Caco-2 (cell line): ENCODE data around the gene SRGAP2B. TPM values are rescaled to one million over a fixed set of nuclear protein-coding genes. Genes with fewer than 3 reads are reported as not detected.
"Not testable (repeated sequence)": the region's sequence is repeated elsewhere in the genome, so short reads cannot be mapped to it uniquely, and the experiment has no call there.

Experiments used
- BruUV-seq: library from RNA; stranded (reverse); fragments of 400-500 nt; replicated peaks from 2 replicates; lab custom pipeline; 2021; lab: Mats Ljungman, UMichigan
- CTCF ChIA-PET: fragments of 300-600 bp; sonication (Branson Sonifier 250); formaldehyde crosslinking; loops from one replicate; lab custom pipeline; 2022; ENCODE audit warnings: antibody characterized with exemption; lab: Charles Lee
- POLR2A ChIA-PET: fragments of 300-600 bp; sonication (Branson Sonifier 250); formaldehyde crosslinking; loops from one replicate; lab custom pipeline; 2022; ENCODE audit warnings: antibody characterized with exemption; lab: Charles Lee
- DNase-seq, 2 experiments: peaks; one replicate each; pipeline versions ENCODE4 v3.0.0 to v3.0.0-alpha.2; 2020 to 2022
- H3K27me3 ChIP-seq: replicated peaks from 2 replicates; pipeline ENCODE4 v1.6.0; 2011; ENCODE audit warnings: low read length; ENCODE audit not compliant: control insufficient read depth, insufficient read depth
- H3K36me3 ChIP-seq: 2 replicates; pipeline ENCODE4 v1.5.1; 2011; ENCODE audit warnings: low read length; ENCODE audit not compliant: control insufficient read depth, insufficient read depth
- H3K4me1 ChIP-seq: fragments of 250-450 bp; sonication (Bioruptor Pico); 2 replicates; pipeline ENCODE4 v1.5.1; 2020; ENCODE audit warnings: mild to moderate bottlenecking
- H3K4me3 ChIP-seq: 2 replicates; pipeline ENCODE4 v1.5.1; 2011; ENCODE audit warnings: low read depth, mild to moderate bottlenecking, control low read depth, low read length
- H3K9me3 ChIP-seq: fragments of 250-450 bp; sonication (Bioruptor Pico); 2 replicates; pipeline ENCODE4 v1.5.1; 2020; ENCODE audit warnings: mild to moderate bottlenecking, moderate library complexity
- H3K27ac Mint-ChIP-seq: one replicate; pipeline ENCODE4 v1.8.0; 2022; ENCODE audit warnings: mixed read lengths; ENCODE audit not compliant: unreplicated experiment
- H3K27me3 Mint-ChIP-seq: one replicate; pipeline ENCODE4 v1.8.0; 2022; ENCODE audit warnings: mixed read lengths; ENCODE audit not compliant: insufficient read depth, unreplicated experiment
- H3K36me3 Mint-ChIP-seq: one replicate; pipeline ENCODE4 v1.8.0; 2022; ENCODE audit warnings: mild to moderate bottlenecking, mixed read lengths; ENCODE audit not compliant: insufficient read depth, unreplicated experiment
- H3K4me1 Mint-ChIP-seq: one replicate; pipeline ENCODE4 v1.8.0; 2022; ENCODE audit warnings: low read depth, mixed read lengths; ENCODE audit not compliant: unreplicated experiment
- H3K4me3 Mint-ChIP-seq: one replicate; pipeline ENCODE4 v1.8.0; 2022; ENCODE audit warnings: mild to moderate bottlenecking, moderate library complexity, mixed read lengths; ENCODE audit not compliant: unreplicated experiment
- H3K9me3 Mint-ChIP-seq: one replicate; pipeline ENCODE4 v1.8.0; 2022; ENCODE audit warnings: mixed read lengths; ENCODE audit not compliant: unreplicated experiment
- intact Hi-C: fragments of 100-400 bp; cut with micrococcal nuclease; formaldehyde crosslinking; loops from one replicate; pipeline ENCODE4 v1.10.0; 2022; ENCODE audit not compliant: unreplicated experiment
- total RNA-seq: library from RNA; stranded (reverse); gene quantifications from 2 replicates; pipeline ENCODE4 v1.2.3, GENCODE V29; 2022

Gene SRGAP2B
- total RNA-seq, 1 experiment from 2014 or later, result 6.5 TPM

GRCh38 chr1:145082483-145083255, 12.5 kb downstream of the SRGAP2B start:
- H3K4me1 Mint-ChIP-seq, BruUV-seq, CTCF ChIA-PET: not testable (repeated sequence)

GRCh38 chr1:145080193-145080592, 14.9 kb downstream of the SRGAP2B start:
- H3K4me3 ChIP-seq, POLR2A ChIA-PET, H3K4me3 Mint-ChIP-seq, DNase-seq, H3K36me3 ChIP-seq, H3K9me3 ChIP-seq, intact Hi-C loops, H3K4me1 ChIP-seq, H3K36me3 Mint-ChIP-seq, BruUV-seq, H3K27ac Mint-ChIP-seq, H3K27me3 Mint-ChIP-seq, H3K9me3 Mint-ChIP-seq, H3K27me3 ChIP-seq, CTCF ChIA-PET, H3K4me1 Mint-ChIP-seq: not testable (repeated sequence)

More at GRCh38 chr1:145082483-145083255, 12.5 kb downstream of the SRGAP2B start:
- H3K27ac Mint-ChIP-seq, intact Hi-C loops, H3K27me3 Mint-ChIP-seq, H3K9me3 ChIP-seq, H3K9me3 Mint-ChIP-seq, H3K36me3 ChIP-seq, H3K4me3 Mint-ChIP-seq, H3K27me3 ChIP-seq, H3K4me1 ChIP-seq, H3K36me3 Mint-ChIP-seq, H3K4me3 ChIP-seq, POLR2A ChIA-PET, DNase-seq: not testable (repeated sequence)

- H3K4me3 ChIP-seq, H3K9me3 Mint-ChIP-seq, POLR2A ChIA-PET, CTCF ChIA-PET, DNase-seq, H3K36me3 Mint-ChIP-seq, H3K36me3 ChIP-seq, H3K4me1 ChIP-seq, H3K4me3 Mint-ChIP-seq, BruUV-seq, intact Hi-C loops, H3K27me3 Mint-ChIP-seq, H3K9me3 ChIP-seq, H3K27me3 ChIP-seq, H3K4me1 Mint-ChIP-seq, H3K27ac Mint-ChIP-seq: not testable (repeated sequence)
These were observed 15.4 kb downstream of the SRGAP2B start for GRCh38 chr1:145079737-145080136.

- DNase-seq, H3K4me3 ChIP-seq, H3K27ac Mint-ChIP-seq, POLR2A ChIA-PET, H3K36me3 ChIP-seq, H3K9me3 Mint-ChIP-seq, CTCF ChIA-PET, intact Hi-C loops, H3K4me3 Mint-ChIP-seq, H3K36me3 Mint-ChIP-seq, BruUV-seq, H3K27me3 Mint-ChIP-seq, H3K9me3 ChIP-seq, H3K4me1 ChIP-seq, H3K4me1 Mint-ChIP-seq, H3K27me3 ChIP-seq: not testable (repeated sequence)
These were observed 16.2 kb downstream of the SRGAP2B start for GRCh38 chr1:145078787-145079370.

- H3K9me3 Mint-ChIP-seq, CTCF ChIA-PET, POLR2A ChIA-PET, DNase-seq, BruUV-seq, H3K27ac Mint-ChIP-seq, H3K4me1 Mint-ChIP-seq, H3K9me3 ChIP-seq, H3K27me3 ChIP-seq, H3K27me3 Mint-ChIP-seq, H3K4me1 ChIP-seq, H3K36me3 ChIP-seq, H3K4me3 ChIP-seq, H3K4me3 Mint-ChIP-seq, H3K36me3 Mint-ChIP-seq, intact Hi-C loops: not testable (repeated sequence)
These were observed 17.0 kb downstream of the SRGAP2B start for GRCh38 chr1:145077872-145078786.

GRCh38 chr1:145076877-145077276, 18.3 kb downstream of the SRGAP2B start:
- CTCF ChIA-PET, H3K9me3 Mint-ChIP-seq, DNase-seq, H3K36me3 ChIP-seq, H3K27me3 ChIP-seq, H3K4me3 Mint-ChIP-seq, H3K9me3 ChIP-seq, H3K27ac Mint-ChIP-seq, H3K4me3 ChIP-seq, H3K27me3 Mint-ChIP-seq, BruUV-seq, H3K4me1 Mint-ChIP-seq, intact Hi-C loops, H3K36me3 Mint-ChIP-seq, POLR2A ChIA-PET, H3K4me1 ChIP-seq: not testable (repeated sequence)
